ENCODE data around the gene PLEKHA4.
"Not testable (repeated sequence)": the region's sequence is repeated elsewhere in the genome, so short reads cannot be mapped to it uniquely, and the experiment has no call there.

The PLEKHA4 gene

GRCh38 chr19:48862827-48863226 is 5.6 kb downstream of the PLEKHA4 start:
- no peak for DNase-seq (ENCODE audit: low read depth)

- DNase-seq (ENCODE audit: low read depth): no peak
Measured at GRCh38 chr19:48861313-48861712, 7.1 kb downstream of the PLEKHA4 start.

DNA sequence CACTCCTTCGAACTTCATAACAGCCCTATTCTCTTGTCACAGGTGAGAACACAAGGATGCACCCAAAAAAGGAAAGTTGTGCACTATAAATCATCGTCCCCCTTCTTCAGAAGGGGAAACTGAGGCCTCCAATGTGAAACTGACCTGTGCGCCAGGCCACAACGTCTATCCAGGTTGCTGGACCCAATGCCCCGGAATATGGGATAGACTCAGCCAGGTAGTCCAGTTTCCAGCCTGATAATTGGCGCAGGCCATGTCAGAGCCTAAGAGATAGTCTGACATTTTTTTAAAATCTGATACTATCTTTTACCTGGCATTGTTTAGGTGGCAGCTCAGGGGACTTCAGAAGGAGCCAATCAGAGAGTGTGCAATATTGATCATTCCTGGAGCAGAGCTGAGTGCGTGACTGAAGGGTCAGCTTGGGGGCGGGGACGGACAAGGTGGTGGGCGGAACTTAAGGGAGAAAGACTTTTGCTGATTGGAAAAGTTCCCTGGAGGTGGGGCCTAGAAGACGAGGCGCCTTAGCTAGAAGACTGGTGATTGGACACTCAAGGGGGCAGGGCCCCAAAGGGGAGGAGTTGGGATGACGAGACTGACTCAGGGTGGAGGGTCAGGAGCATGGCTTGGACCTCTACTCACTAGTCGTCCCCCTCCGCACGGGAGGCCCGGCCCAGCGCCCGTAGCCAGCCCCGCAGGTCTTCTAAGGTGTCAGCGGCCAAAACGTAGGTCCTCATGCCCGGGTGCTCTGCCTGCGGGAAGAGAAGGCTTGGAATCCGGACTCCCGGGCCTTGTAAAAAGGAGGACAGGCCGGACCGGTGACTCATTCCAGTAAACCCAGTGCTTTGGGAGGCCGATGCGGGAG is 8.5 kb downstream of the PLEKHA4 start:
- DNase-seq (ENCODE audit: low read depth): no peak

- peak; percentile 79 for DNase-seq (ENCODE audit: low read depth)
Measured at GRCh38 chr19:48858984-48859710, 9.3 kb downstream of the PLEKHA4 start.

DNA sequence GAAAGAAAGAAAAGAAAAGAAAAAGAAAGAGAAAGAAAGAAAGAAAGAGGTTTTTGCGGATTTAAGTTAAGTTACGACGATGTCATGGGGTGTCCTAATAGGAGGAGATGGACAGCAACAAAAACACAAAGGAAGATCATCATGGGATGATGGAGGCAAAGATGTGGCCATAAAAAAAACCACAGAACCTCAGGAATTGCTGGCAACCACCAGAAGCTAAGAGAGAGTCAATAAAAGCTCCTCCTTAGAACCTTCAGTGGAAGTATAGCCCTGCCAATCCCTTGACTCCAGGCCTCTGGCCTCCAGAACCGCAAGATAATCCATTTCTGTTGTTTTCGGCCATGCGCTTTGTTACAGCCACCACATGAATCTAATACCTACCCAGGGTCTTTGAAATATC is 11.5 kb downstream of the PLEKHA4 start:
- DNase-seq (ENCODE audit: low read depth): no peak

DNA sequence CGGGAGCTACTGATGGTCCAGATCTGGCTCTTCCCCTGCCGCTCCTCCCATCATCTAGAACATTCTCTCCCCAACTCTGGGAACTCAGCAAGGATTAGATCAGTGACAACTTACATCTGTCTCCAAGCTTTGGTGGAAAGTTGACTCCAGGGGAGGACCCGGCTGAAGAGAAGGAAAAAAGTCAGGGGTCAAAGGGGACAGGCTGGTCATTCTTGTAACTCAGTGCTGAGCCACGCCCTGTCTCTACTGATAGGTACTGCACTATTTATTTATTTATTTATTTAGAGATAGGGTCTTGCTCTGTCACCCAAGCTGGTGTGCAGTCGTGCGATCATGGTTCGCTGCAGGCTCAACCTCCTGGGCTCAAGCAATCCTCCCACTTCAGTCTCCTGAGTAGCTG is 14.3 kb downstream of the PLEKHA4 start:
- no peak for DNase-seq (ENCODE audit: low read depth)

DNA sequence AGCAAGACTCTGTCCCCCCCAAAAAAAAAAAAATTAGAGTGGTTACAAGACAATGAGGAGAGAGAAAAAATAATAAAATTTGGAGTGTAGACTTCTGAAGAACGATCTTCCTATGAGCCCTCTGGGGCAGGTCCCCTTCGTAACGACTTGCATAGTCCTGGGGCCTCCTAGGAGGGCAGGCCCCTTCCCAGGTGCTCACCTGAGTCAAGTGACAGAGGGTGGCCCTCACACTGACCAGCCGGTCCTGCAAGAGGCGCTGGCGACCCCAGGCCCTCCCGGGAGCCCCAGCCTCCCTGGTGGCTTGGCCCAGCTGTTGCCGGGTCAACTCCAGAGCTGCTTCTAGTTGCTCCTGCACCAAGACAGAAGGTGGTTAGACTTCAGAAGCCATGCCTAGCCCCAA is 14.9 kb downstream of the PLEKHA4 start:
- no peak for DNase-seq (ENCODE audit: low read depth)

DNA sequence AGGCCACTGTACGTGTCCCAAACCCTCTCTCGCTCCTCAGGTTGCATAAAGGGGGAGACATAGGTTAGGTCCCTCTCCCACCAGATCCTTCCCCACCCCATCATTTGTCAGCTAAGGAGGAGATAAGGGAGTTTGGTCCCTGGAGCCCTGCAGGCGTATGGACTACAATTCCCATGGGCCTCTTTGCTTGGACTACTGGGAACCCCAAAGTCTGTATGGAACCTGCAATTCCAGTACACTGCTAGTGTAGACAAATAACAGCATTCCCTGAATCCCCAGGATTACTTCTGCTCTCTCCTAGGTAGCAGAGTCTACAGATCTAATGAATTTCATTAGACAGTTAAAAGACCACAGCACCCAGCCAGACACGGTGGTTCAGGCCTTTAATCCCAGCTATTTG is 16.1 kb downstream of the PLEKHA4 start:
- DNase-seq (ENCODE audit: low read depth): no peak

GRCh38 chr19:48846659-48847058 is 21.8 kb downstream of the PLEKHA4 start:
- not testable (repeated sequence) for DNase-seq (ENCODE audit: low read depth)

DNA sequence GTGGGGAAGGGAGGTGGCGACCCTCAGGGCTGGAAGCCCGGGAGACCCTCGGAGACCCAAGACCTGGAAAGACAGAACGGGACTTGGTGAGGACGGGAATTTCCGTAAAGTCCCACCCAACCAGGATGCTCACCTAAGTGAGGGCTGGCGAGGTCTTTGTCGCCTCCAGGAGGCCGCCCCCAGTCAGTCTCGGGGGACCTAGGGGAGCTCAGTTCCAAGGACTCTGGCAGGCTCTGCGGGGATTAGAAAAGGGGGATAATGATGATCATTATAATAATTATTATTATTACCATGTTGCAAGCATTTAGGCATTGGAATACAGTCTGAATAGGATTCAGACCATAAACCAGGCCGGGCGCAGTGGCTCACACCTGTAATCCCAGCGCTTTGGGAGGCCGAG is 23.0 kb downstream of the PLEKHA4 start:
- DNase-seq (ENCODE audit: low read depth): no peak

- no peak for DNase-seq (ENCODE audit: low read depth)
Measured at GRCh38 chr19:48844472-48844871, 23.9 kb downstream of the PLEKHA4 start.

DNA sequence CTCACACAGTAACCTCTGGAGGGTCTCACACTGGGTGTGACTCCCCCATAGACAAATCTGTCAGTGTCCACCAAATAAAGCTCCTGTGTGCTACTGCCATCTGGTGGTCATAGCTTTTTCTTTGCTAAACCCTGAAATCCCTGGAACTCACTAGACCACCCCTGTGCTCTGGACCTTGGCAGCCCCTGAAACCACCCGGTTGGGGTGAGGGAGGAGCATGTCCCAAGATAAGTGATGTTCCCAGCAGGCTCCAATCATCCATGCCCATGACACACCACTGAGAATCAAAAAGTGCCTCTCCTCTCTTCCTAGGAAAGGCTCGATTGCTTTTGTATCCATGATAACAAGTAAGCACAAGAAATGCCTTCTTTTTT is 25.6 kb downstream of the PLEKHA4 start:
- no peak for DNase-seq (ENCODE audit: low read depth)

- no peak for DNase-seq (ENCODE audit: low read depth)
Measured at GRCh38 chr19:48841571-48841970, 26.8 kb downstream of the PLEKHA4 start.

GRCh38 chr19:48841047-48841446 is 27.4 kb downstream of the PLEKHA4 start:
- no peak for DNase-seq (ENCODE audit: low read depth)

DNA sequence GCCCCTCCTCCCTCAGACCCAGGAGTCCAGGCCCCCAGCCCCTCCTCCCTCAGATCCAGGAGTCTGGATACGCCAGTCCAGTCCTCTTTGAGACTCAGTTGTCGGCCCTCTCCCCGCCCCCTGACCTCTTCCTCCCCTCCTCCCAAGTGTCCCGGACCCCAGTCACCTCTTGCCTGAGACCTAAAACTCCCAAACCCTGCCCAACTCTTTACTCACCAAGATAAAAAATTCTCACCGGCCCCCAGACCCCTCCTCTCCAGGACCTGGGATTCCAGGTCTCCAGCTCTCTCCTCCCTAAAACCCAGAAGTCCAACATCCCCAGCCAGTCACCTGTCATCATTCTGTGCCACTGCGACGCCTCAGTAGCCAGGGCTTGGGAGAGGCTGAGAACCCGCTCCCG is 30.7 kb downstream of the PLEKHA4 start:
- no peak for DNase-seq (ENCODE audit: low read depth)

GRCh38 chr19:48837051-48837524 is 31.3 kb downstream of the PLEKHA4 start:
- DNase-seq (ENCODE audit: low read depth): peak; percentile 74

GRCh38 chr19:48836089-48837017 is 32.1 kb downstream of the PLEKHA4 start, which contains the start of gene HSD17B14:
Gene HSD17B14, minus strand, starts transcription at chr19:48836491. Its CDS starts 80 bp downstream, at chr19:48836411.
- no peak for DNase-seq (ENCODE audit: low read depth)

GRCh38 chr19:48835734-48836088 is 32.7 kb downstream of the PLEKHA4 start:
- DNase-seq (ENCODE audit: low read depth): peak; percentile 88

DNA sequence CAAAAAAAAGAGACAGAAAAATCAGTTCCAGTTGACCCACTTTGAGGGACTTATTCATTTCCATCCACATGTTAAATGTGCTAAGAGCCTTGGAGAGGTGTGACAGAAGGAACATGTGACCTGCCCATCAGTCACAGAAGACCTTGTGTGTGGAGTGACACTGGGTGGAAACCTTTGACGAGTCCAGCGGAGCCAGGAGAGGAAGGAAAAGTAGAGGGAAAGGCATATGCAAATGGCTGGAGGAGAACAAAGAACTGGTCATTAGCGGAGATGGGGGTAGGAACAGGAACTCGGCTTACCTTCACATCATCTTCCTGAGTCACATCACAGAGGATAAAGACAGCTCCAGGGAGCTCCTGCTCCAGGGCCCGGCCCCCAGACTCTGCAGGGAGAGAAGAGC is 34.4 kb downstream of the PLEKHA4 start:
- no peak for DNase-seq (ENCODE audit: low read depth)

DNA sequence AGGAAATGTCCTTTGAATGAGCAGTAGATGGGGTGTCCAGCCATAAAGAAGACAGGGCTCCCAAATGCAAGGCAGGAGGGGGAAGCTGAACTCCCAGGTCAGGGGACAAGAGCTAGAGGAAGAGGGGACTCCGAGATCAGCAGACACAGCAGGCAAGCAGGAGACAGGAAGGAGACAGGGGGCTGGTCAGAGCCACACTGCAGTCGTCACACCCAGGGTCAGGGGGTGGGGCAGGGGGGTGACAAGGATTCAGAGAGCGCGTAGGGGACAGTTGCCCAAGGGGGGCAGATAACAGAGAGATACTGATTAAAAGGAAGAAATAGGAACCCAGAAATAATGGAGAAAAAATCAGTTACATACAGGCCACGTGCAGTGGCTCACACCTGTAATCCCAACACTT is 35.4 kb downstream of the PLEKHA4 start:
- no peak for DNase-seq (ENCODE audit: low read depth)

GRCh38 chr19:48830965-48831364 is 37.5 kb downstream of the PLEKHA4 start:
- DNase-seq (ENCODE audit: low read depth): no peak

DNA sequence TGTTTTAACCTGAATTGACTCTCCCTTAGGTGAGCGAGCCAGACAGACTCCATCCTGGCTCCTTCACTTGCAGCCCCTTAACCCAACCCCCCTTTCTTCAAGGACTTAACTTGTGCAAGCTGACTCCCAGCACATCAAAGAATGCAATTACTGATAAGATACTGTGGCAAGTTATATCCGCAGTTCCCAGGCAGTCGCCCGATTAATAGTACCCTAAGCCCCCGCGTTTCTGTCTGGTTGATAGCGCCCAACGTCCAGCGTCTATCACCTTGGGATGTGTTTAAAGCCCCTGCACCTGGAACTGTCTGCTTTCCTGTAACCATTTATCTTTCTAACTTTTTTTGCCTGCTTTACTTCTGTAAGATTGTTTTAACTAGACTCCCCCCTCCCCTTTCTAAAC is 38.3 kb downstream of the PLEKHA4 start:
- no peak for DNase-seq (ENCODE audit: low read depth)

Data from activated T-cell treated with anti-CD3 and anti-CD28 coated beads for 48 hours (primary cell).